Gastroesophageal sphincter (tissue), 3 donors: ENCODE results near the gene RAET1L.

Experiments
- POLR2A ChIP-seq, 2 donors: fragments of 450-650 bp; IDR thresholded peaks; one replicate each; pipeline ENCODE4 v1.6.1; 2017; ENCODE audit warnings: antibody characterized with exemption in 2 of 2, mild to moderate bottlenecking in 2 of 2, moderate library complexity in 1 of 2
- TF ChIP-seq, protein P1 (sequence below), 4 experiments: fragments of 200-600 bp in 2 of 4; fragments of 450-650 bp in 2 of 4; sonication (generic) in 1 of 4; IDR thresholded peaks; one replicate each; pipeline ENCODE4 v1.5.1; 2017 to 2019; ENCODE audit warnings: antibody characterized with exemption in 4 of 4, mild to moderate bottlenecking in 2 of 4, moderate library complexity in 2 of 4

DNA sequence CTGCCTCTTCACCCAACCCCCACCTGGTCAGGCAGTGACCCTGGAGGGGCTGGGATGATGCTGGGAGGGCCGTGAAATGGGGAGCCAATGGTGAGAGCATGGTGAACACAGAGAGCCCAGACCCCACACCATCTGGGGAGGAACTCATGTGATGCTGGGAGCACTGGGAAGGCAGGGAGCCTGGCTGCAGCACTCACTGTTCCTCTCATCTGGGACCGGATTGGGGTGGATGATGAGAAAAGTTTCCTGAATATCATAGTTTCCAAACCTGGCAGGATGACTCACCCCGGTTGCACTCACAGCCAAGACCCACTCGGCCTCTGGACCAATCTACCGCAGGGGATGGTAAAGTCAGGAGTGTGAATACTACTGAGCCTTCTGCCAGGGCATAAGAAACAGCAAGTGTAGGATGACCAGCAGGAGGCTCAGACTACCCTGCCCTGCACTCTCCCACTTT is 39.8 kb downstream of the RAET1L start:
- TF ChIP-seq, protein P1, sequence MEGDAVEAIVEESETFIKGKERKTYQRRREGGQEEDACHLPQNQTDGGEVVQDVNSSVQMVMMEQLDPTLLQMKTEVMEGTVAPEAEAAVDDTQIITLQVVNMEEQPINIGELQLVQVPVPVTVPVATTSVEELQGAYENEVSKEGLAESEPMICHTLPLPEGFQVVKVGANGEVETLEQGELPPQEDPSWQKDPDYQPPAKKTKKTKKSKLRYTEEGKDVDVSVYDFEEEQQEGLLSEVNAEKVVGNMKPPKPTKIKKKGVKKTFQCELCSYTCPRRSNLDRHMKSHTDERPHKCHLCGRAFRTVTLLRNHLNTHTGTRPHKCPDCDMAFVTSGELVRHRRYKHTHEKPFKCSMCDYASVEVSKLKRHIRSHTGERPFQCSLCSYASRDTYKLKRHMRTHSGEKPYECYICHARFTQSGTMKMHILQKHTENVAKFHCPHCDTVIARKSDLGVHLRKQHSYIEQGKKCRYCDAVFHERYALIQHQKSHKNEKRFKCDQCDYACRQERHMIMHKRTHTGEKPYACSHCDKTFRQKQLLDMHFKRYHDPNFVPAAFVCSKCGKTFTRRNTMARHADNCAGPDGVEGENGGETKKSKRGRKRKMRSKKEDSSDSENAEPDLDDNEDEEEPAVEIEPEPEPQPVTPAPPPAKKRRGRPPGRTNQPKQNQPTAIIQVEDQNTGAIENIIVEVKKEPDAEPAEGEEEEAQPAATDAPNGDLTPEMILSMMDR (IDR thresholded peaks at IDR 0.05): no peak
- TF ChIP-seq POLR2A (IDR thresholded peaks at IDR 0.05): no peak
